HG02973 (cell line): ENCODE measurements around the gene ENDOU.

ENCODE experiments used
- ATAC-seq: cut with Tn5 transposase; IDR thresholded peaks from one replicate; pipeline ENCODE4 v1.9.1; 2021; ENCODE audit warnings: moderate library complexity; ENCODE audit not compliant: unreplicated experiment

The ENDOU gene

GRCh38 chr12:47757840-47758583 is 32.7 kb upstream of the ENDOU start:
- ATAC-seq = no peak

- no peak for ATAC-seq
Observed at GRCh38 chr12:47757364-47757839, 32.1 kb upstream of the ENDOU start.

GRCh38 chr12:47755655-47756562 is 30.6 kb upstream of the ENDOU start:
- ATAC-seq = peak; percentile 70

GRCh38 chr12:47754881-47755280 is 29.6 kb upstream of the ENDOU start:
- no peak for ATAC-seq

- no peak for ATAC-seq
Observed at GRCh38 chr12:47754126-47754525, 28.8 kb upstream of the ENDOU start.

- ATAC-seq = no peak
Observed at GRCh38 chr12:47753021-47754001, 28.0 kb upstream of the ENDOU start.

GRCh38 chr12:47752552-47752951 is 27.3 kb upstream of the ENDOU start:
- ATAC-seq = no peak

- no peak for ATAC-seq
Observed at GRCh38 chr12:47752121-47752520, 26.8 kb upstream of the ENDOU start.

- ATAC-seq = no peak
Observed at GRCh38 chr12:47751561-47751960, 26.3 kb upstream of the ENDOU start.

GRCh38 chr12:47750916-47751470 is 25.7 kb upstream of the ENDOU start:
- ATAC-seq = no peak

- ATAC-seq = no peak
Observed at GRCh38 chr12:47750229-47750798, 25.0 kb upstream of the ENDOU start.

- no peak for ATAC-seq
Observed at GRCh38 chr12:47748899-47749298, 23.6 kb upstream of the ENDOU start.

- no peak for ATAC-seq
Observed at GRCh38 chr12:47748507-47748828, 23.2 kb upstream of the ENDOU start.

- ATAC-seq = no peak
Observed at GRCh38 chr12:47747596-47748506, 22.6 kb upstream of the ENDOU start.

GRCh38 chr12:47747126-47747525 is 21.8 kb upstream of the ENDOU start:
- ATAC-seq = no peak

GRCh38 chr12:47746523-47746922 is 21.2 kb upstream of the ENDOU start:
- ATAC-seq = no peak

- no peak for ATAC-seq
Observed at GRCh38 chr12:47746073-47746472, 20.8 kb upstream of the ENDOU start.

- ATAC-seq = no peak
Observed at GRCh38 chr12:47745485-47746041, 20.3 kb upstream of the ENDOU start.
